Measurements from ENCODE around the gene FTCDNL1. TPM values are rescaled to one million over a fixed set of nuclear protein-coding genes. Genes with fewer than 3 reads are reported as not detected.

FTCDNL1 gene
- total and polyA plus RNA-seq, 2 of the 13 experiments (the other 11 are each of a cell fraction or from before 2014, with no cell fraction given), result 0.98 to 1.4 TPM

GRCh38 chr2:199739413-199740110 lies 111.4 kb downstream of the FTCDNL1 start (continued):
- TF ChIP-seq PPARG (CRISPR knock-in tag; conservative IDR thresholded peaks at IDR 0.05) (0 out of 2 replicates have a peak, but pooled peaks have one; percentile 27), KLF11 (CRISPR knock-in tag; IDR thresholded peaks at IDR 0.05) (0 out of 2 replicates have a peak, but pooled peaks have one; percentile 30), ZNF530 (CRISPR knock-in tag; IDR thresholded peaks at IDR 0.05; ENCODE audit: low read depth) (no peak), CC2D1A (CRISPR knock-in tag; IDR thresholded peaks at IDR 0.05) (0 out of 2 replicates have a peak, but pooled peaks have one; percentile 29), RXRB (CRISPR knock-in tag; IDR thresholded peaks at IDR 0.05; ENCODE audit: borderline replicate concordance) (0 out of 2 replicates have a peak, but pooled peaks have one; percentile 14), ZNF225 (CRISPR knock-in tag; IDR thresholded peaks at IDR 0.05) (no peak), CAMTA2 (CRISPR knock-in tag; IDR thresholded peaks at IDR 0.05; ENCODE audit: borderline replicate concordance) (no peak), ZBTB7B (CRISPR knock-in tag; IDR thresholded peaks at IDR 0.05) (no peak; the same call in 1 of the 2 replicates), ZNF709 (CRISPR knock-in tag; IDR thresholded peaks at IDR 0.05) (0 out of 2 replicates have a peak, but pooled peaks have one; percentile 38), ZNF143 (CRISPR knock-in tag; IDR thresholded peaks at IDR 0.05) (no peak), TFAP4 (IDR thresholded peaks at IDR 0.05; ENCODE audit: borderline replicate concordance, low read depth) (no peak), MIER3 (CRISPR knock-in tag; IDR thresholded peaks at IDR 0.05; ENCODE audit: borderline replicate concordance) (0 out of 2 replicates have a peak, but pooled peaks have one; percentile 21), ZNF253 (CRISPR knock-in tag; IDR thresholded peaks at IDR 0.05; ENCODE audit: borderline replicate concordance) (no peak), ISL2 (CRISPR knock-in tag; IDR thresholded peaks at IDR 0.05) (0 out of 2 replicates have a peak, but pooled peaks have one; percentile 31), ZIK1 (CRISPR knock-in tag; IDR thresholded peaks at IDR 0.05; ENCODE audit: borderline replicate concordance, low read depth) (no peak), ZMYM4 (CRISPR knock-in tag; IDR thresholded peaks at IDR 0.05) (peak; percentile 41; the same call in 1 of the 2 replicates), ZNF891 (CRISPR knock-in tag; IDR thresholded peaks at IDR 0.05) (no peak), ATF2 (CRISPR knock-in tag; IDR thresholded peaks at IDR 0.05) (0 out of 2 replicates have a peak, but pooled peaks have one; percentile 39), RAD21 (CRISPR knock-in tag; IDR thresholded peaks at IDR 0.05) (peak; percentile 92), ZNF766 (CRISPR knock-in tag; IDR thresholded peaks at IDR 0.05; ENCODE audit: borderline replicate concordance) (0 out of 2 replicates have a peak, but pooled peaks have one; percentile 70)
